ENCODE results near the gene DTX3L. TPM values are rescaled to one million over a fixed set of nuclear protein-coding genes. Genes with fewer than 3 reads are reported as not detected.

The DTX3L gene
- total and polyA plus RNA-seq, 9 of the 15 experiments (the other 6 are each of a cell fraction or from before 2014, with no cell fraction given) = 2.3 to 6.5 (median 3.0) TPM

Other genes starting within 250 kb of the DTX3L start
Only the 7 nearest of the 10 such genes appear.
- 69.2 and 103 TPM in 2 replicates for gene MIX23, start 181.1 kb upstream of the DTX3L start, total RNA-seq (2014; rRNA removed)
- gene MIX23, start 181.1 kb upstream of the DTX3L start, total RNA-seq (2014; rRNA removed; fragmentation: Illumina TruSeq; extraction: Trizol) = 106 and 124 TPM in 2 replicates
- gene MIX23, start 181.1 kb upstream of the DTX3L start, total RNA-seq (2015; rRNA removed; fragmentation: Illumina TruSeq; extraction: Trizol) = 122 and 143 TPM in 2 replicates
- gene MIX23, start 181.1 kb upstream of the DTX3L start, total RNA-seq (2021) = 46.6 and 81.3 TPM in 2 replicates
- 27.8 and 45.5 TPM in 2 replicates for gene MIX23, start 181.1 kb upstream of the DTX3L start, polyA plus RNA-seq (2011; rRNA removed)
- 162 and 185 TPM in 2 replicates for gene MIX23, start 181.1 kb upstream of the DTX3L start, polyA plus RNA-seq (2014; fragmentation: Illumina TruSeq; extraction: Trizol)
- gene MIX23, start 181.1 kb upstream of the DTX3L start, polyA plus RNA-seq (2014; fragmentation: Nextera tagmentation; extraction: Ambion mirVana) = 100 to 1,000 TPM; 102 to 125 TPM
- 130 and 134 TPM in 2 replicates for gene MIX23, start 181.1 kb upstream of the DTX3L start, polyA plus RNA-seq (2014; rRNA removed)
- 37.5 and 62.6 TPM in 2 replicates for gene FAM162A, start 180.2 kb upstream of the DTX3L start, total RNA-seq (2014; rRNA removed)
- gene FAM162A, start 180.2 kb upstream of the DTX3L start, total RNA-seq (2014; rRNA removed; fragmentation: Illumina TruSeq; extraction: Trizol) = 103 TPM in 2 replicates
- gene FAM162A, start 180.2 kb upstream of the DTX3L start, total RNA-seq (2015; rRNA removed; fragmentation: Illumina TruSeq; extraction: Trizol) = 76.5 and 77.6 TPM in 2 replicates
- 64.9 and 77.7 TPM in 2 replicates for gene FAM162A, start 180.2 kb upstream of the DTX3L start, total RNA-seq (2021)
- gene FAM162A, start 180.2 kb upstream of the DTX3L start, polyA plus RNA-seq (2011; rRNA removed) = 171 and 191 TPM in 2 replicates
- gene FAM162A, start 180.2 kb upstream of the DTX3L start, polyA plus RNA-seq (2014; fragmentation: Illumina TruSeq; extraction: Trizol) = 101 TPM in 2 replicates
- gene FAM162A, start 180.2 kb upstream of the DTX3L start, polyA plus RNA-seq (2014; fragmentation: Nextera tagmentation; extraction: Ambion mirVana) = 100 to 1,000 TPM; 208 to 211 TPM
- 89.4 and 106 TPM in 2 replicates for gene FAM162A, start 180.2 kb upstream of the DTX3L start, polyA plus RNA-seq (2014; rRNA removed)
- gene WDR5B, start 148.3 kb upstream of the DTX3L start, total RNA-seq (2014; rRNA removed) = 2.3 and 2.8 TPM in 2 replicates
- 4.4 and 4.6 TPM in 2 replicates for gene WDR5B, start 148.3 kb upstream of the DTX3L start, total RNA-seq (2014; rRNA removed; fragmentation: Illumina TruSeq; extraction: Trizol)
- gene WDR5B, start 148.3 kb upstream of the DTX3L start, total RNA-seq (2015; rRNA removed; fragmentation: Illumina TruSeq; extraction: Trizol) = 4.1 and 4.2 TPM in 2 replicates
- gene WDR5B, start 148.3 kb upstream of the DTX3L start, total RNA-seq (2021) = 3.0 and 3.1 TPM in 2 replicates
- gene WDR5B, start 148.3 kb upstream of the DTX3L start, polyA plus RNA-seq (2011; rRNA removed) = 9.0 and 10.1 TPM in 2 replicates
- 2.9 and 3.5 TPM in 2 replicates for gene WDR5B, start 148.3 kb upstream of the DTX3L start, polyA plus RNA-seq (2014; fragmentation: Illumina TruSeq; extraction: Trizol)
- 1 to 10 TPM; 3.9 to 4.4 TPM for gene WDR5B, start 148.3 kb upstream of the DTX3L start, polyA plus RNA-seq (2014; fragmentation: Nextera tagmentation; extraction: Ambion mirVana)
- 4.8 and 5.0 TPM in 2 replicates for gene WDR5B, start 148.3 kb upstream of the DTX3L start, polyA plus RNA-seq (2014; rRNA removed)
- 21.9 and 27.5 TPM in 2 replicates for gene KPNA1, start 49.4 kb upstream of the DTX3L start, total RNA-seq (2014; rRNA removed)
- gene KPNA1, start 49.4 kb upstream of the DTX3L start, total RNA-seq (2014; rRNA removed; fragmentation: Illumina TruSeq; extraction: Trizol) = 40.9 and 47.3 TPM in 2 replicates
- gene KPNA1, start 49.4 kb upstream of the DTX3L start, total RNA-seq (2015; rRNA removed; fragmentation: Illumina TruSeq; extraction: Trizol) = 26.7 and 33.5 TPM in 2 replicates
- 51.4 and 53.8 TPM in 2 replicates for gene KPNA1, start 49.4 kb upstream of the DTX3L start, total RNA-seq (2021)
- 33.1 and 44.1 TPM in 2 replicates for gene KPNA1, start 49.4 kb upstream of the DTX3L start, polyA plus RNA-seq (2011; rRNA removed)
- 47.0 and 51.9 TPM in 2 replicates for gene KPNA1, start 49.4 kb upstream of the DTX3L start, polyA plus RNA-seq (2014; fragmentation: Illumina TruSeq; extraction: Trizol)
- gene KPNA1, start 49.4 kb upstream of the DTX3L start, polyA plus RNA-seq (2014; fragmentation: Nextera tagmentation; extraction: Ambion mirVana) = 10 to 100 TPM in 1 of 2 experiments, 1 to 10 TPM in 1; 9.3 to 11.7 TPM
- gene KPNA1, start 49.4 kb upstream of the DTX3L start, polyA plus RNA-seq (2014; rRNA removed) = 23.9 and 24.3 TPM in 2 replicates
- 2.7 and 2.8 TPM in 2 replicates for gene PARP9, start within 50 bp of the DTX3L start, total RNA-seq (2014; rRNA removed)
- 3.1 and 3.9 TPM in 2 replicates for gene PARP9, start within 50 bp of the DTX3L start, total RNA-seq (2014; rRNA removed; fragmentation: Illumina TruSeq; extraction: Trizol)
- 3.8 TPM in 2 replicates for gene PARP9, start within 50 bp of the DTX3L start, total RNA-seq (2015; rRNA removed; fragmentation: Illumina TruSeq; extraction: Trizol)
- gene PARP9, start within 50 bp of the DTX3L start, total RNA-seq (2021) = 3.1 and 3.4 TPM in 2 replicates
- 1.5 and 3.9 TPM in 2 replicates for gene PARP9, start within 50 bp of the DTX3L start, polyA plus RNA-seq (2011; rRNA removed)
- 4.4 and 4.8 TPM in 2 replicates for gene PARP9, start within 50 bp of the DTX3L start, polyA plus RNA-seq (2014; fragmentation: Illumina TruSeq; extraction: Trizol)
- gene PARP9, start within 50 bp of the DTX3L start, polyA plus RNA-seq (2014; fragmentation: Nextera tagmentation; extraction: Ambion mirVana) = 1 to 10 TPM; 2.1 to 3.2 TPM
- gene PARP9, start within 50 bp of the DTX3L start, polyA plus RNA-seq (2014; rRNA removed) = 3.5 and 3.8 TPM in 2 replicates
- 0.05 and 0.08 TPM in 2 replicates for gene PARP15, start 13.3 kb downstream of the DTX3L start, total RNA-seq (2014; rRNA removed)
- gene PARP15, start 13.3 kb downstream of the DTX3L start, total RNA-seq (2014; rRNA removed; fragmentation: Illumina TruSeq; extraction: Trizol) = 0.11 and 0.45 TPM in 2 replicates
- gene PARP15, start 13.3 kb downstream of the DTX3L start, total RNA-seq (2015; rRNA removed; fragmentation: Illumina TruSeq; extraction: Trizol) = 0.19 and 0.40 TPM in 2 replicates
- 0.38 and 0.45 TPM in 2 replicates for gene PARP15, start 13.3 kb downstream of the DTX3L start, total RNA-seq (2021)
- 0.22 TPM in 1 of 2 replicates, not detected in the other for gene PARP15, start 13.3 kb downstream of the DTX3L start, polyA plus RNA-seq (2011; rRNA removed)
- 0.18 and 0.29 TPM in 2 replicates for gene PARP15, start 13.3 kb downstream of the DTX3L start, polyA plus RNA-seq (2014; fragmentation: Illumina TruSeq; extraction: Trizol)
- under 1 TPM; 0.08 to 0.10 TPM for gene PARP15, start 13.3 kb downstream of the DTX3L start, polyA plus RNA-seq (2014; fragmentation: Nextera tagmentation; extraction: Ambion mirVana)
- gene PARP15, start 13.3 kb downstream of the DTX3L start, polyA plus RNA-seq (2014; rRNA removed) = 0.13 and 0.61 TPM in 2 replicates
- gene PARP14, start 116.5 kb downstream of the DTX3L start, total RNA-seq (2014; rRNA removed) = 9.0 and 9.5 TPM in 2 replicates
- 13.1 and 13.7 TPM in 2 replicates for gene PARP14, start 116.5 kb downstream of the DTX3L start, total RNA-seq (2014; rRNA removed; fragmentation: Illumina TruSeq; extraction: Trizol)
- gene PARP14, start 116.5 kb downstream of the DTX3L start, total RNA-seq (2015; rRNA removed; fragmentation: Illumina TruSeq; extraction: Trizol) = 11.8 and 14.4 TPM in 2 replicates
- gene PARP14, start 116.5 kb downstream of the DTX3L start, total RNA-seq (2021) = 9.7 and 11.9 TPM in 2 replicates
- gene PARP14, start 116.5 kb downstream of the DTX3L start, polyA plus RNA-seq (2011; rRNA removed) = 6.7 and 12.8 TPM in 2 replicates
- gene PARP14, start 116.5 kb downstream of the DTX3L start, polyA plus RNA-seq (2014; fragmentation: Illumina TruSeq; extraction: Trizol) = 6.9 and 8.6 TPM in 2 replicates
- 1 to 10 TPM; 3.1 to 6.2 TPM for gene PARP14, start 116.5 kb downstream of the DTX3L start, polyA plus RNA-seq (2014; fragmentation: Nextera tagmentation; extraction: Ambion mirVana)
- gene PARP14, start 116.5 kb downstream of the DTX3L start, polyA plus RNA-seq (2014; rRNA removed) = 7.7 and 9.2 TPM in 2 replicates

Measured in K562 (cell line).